DND-41 (cell line): ENCODE data around the gene GRIK3.

Experiments
- EZH2 ChIP-seq: IDR thresholded peaks from 3 replicates; pipeline ENCODE4 v1.6.1; 2012; ENCODE audit warnings: borderline replicate concordance, low read depth, mild to moderate bottlenecking, moderate library complexity, low read length, inconsistent platforms; ENCODE audit not compliant: severe bottlenecking
- TF ChIP-seq, protein P1 (sequence below): IDR thresholded peaks from 2 replicates; pipeline ENCODE4 v1.5.1; 2012; ENCODE audit warnings: borderline replicate concordance, low read length, moderate library complexity, mild to moderate bottlenecking; ENCODE audit not compliant: poor library complexity, severe bottlenecking; ENCODE audit errors: extremely low read depth

DNA sequence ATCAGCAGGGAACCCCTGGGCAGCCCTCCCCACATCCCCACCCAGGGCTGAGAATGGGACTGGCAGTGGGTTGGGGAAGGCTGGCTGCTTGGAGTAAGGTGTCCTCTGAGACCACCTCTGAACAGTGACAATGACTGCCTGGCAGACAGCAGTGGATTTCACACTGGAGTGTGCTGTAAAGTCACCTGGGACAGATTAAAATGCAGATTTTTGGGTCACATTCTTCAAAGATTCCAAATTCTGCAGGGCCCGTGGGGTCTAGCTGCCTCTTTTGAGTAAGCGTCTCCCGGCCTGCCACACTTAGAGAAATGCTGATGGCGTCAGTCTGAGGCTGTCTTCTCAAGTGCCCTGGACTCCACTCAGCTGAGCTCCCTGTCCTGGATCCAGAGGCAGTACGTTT lies 164.5 kb downstream of the GRIK3 start:
- TF ChIP-seq, protein P1, sequence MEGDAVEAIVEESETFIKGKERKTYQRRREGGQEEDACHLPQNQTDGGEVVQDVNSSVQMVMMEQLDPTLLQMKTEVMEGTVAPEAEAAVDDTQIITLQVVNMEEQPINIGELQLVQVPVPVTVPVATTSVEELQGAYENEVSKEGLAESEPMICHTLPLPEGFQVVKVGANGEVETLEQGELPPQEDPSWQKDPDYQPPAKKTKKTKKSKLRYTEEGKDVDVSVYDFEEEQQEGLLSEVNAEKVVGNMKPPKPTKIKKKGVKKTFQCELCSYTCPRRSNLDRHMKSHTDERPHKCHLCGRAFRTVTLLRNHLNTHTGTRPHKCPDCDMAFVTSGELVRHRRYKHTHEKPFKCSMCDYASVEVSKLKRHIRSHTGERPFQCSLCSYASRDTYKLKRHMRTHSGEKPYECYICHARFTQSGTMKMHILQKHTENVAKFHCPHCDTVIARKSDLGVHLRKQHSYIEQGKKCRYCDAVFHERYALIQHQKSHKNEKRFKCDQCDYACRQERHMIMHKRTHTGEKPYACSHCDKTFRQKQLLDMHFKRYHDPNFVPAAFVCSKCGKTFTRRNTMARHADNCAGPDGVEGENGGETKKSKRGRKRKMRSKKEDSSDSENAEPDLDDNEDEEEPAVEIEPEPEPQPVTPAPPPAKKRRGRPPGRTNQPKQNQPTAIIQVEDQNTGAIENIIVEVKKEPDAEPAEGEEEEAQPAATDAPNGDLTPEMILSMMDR, result no peak
- TF ChIP-seq EZH2, result no peak
